ENCODE measurements around the gene SERTAD3. TPM values are rescaled to one million over a fixed set of nuclear protein-coding genes. Genes with fewer than 3 reads are reported as not detected.

The SERTAD3 gene
- total RNA-seq, 1 experiment from 2014 or later: 12.3 TPM

Small RNA genes lying within 50 kb of the gene (small RNA-seq; reads per million reads assigned to genes)
- 0 reads per million in 2 experiments for gene RF00017

Other genes starting within 250 kb of the SERTAD3 start
- gene TTC9B, start 226.0 kb downstream of the SERTAD3 start, total RNA-seq (2014; rRNA removed; shearing (Covaris generic)): not detected in 2 replicates
- 0.25 TPM in 1 of 2 replicates, not detected in the other for gene CCNP, start 217.6 kb downstream of the SERTAD3 start, total RNA-seq (2014; rRNA removed; shearing (Covaris generic))
- 39.1 and 39.3 TPM in 2 replicates for gene AKT2, start 159.0 kb downstream of the SERTAD3 start, total RNA-seq (2014; rRNA removed; shearing (Covaris generic))
- gene C19orf47, start 95.9 kb downstream of the SERTAD3 start, total RNA-seq (2014; rRNA removed; shearing (Covaris generic)): 2.9 and 4.9 TPM in 2 replicates
- 110 and 113 TPM in 2 replicates for gene PLD3, start 95.6 kb downstream of the SERTAD3 start, total RNA-seq (2014; rRNA removed; shearing (Covaris generic))
- gene HIPK4, start 54.2 kb downstream of the SERTAD3 start, total RNA-seq (2014; rRNA removed; shearing (Covaris generic)): not detected in 2 replicates
- 2.3 and 2.6 TPM in 2 replicates for gene PRX, start 31.0 kb downstream of the SERTAD3 start, total RNA-seq (2014; rRNA removed; shearing (Covaris generic))
- gene SERTAD1, start 18.3 kb downstream of the SERTAD3 start, total RNA-seq (2014; rRNA removed; shearing (Covaris generic)): 6.3 TPM in 2 replicates
- gene BLVRB, start 21.4 kb upstream of the SERTAD3 start, total RNA-seq (2014; rRNA removed; shearing (Covaris generic)): 181 and 210 TPM in 2 replicates
- 0.82 and 2.8 TPM in 2 replicates for gene SPTBN4, start 22.7 kb upstream of the SERTAD3 start, total RNA-seq (2014; rRNA removed; shearing (Covaris generic))
- 23.0 and 25.7 TPM in 2 replicates for gene SHKBP1, start 132.5 kb upstream of the SERTAD3 start, total RNA-seq (2014; rRNA removed; shearing (Covaris generic))
- 24.2 and 29.9 TPM in 2 replicates for gene LTBP4, start 157.0 kb upstream of the SERTAD3 start, total RNA-seq (2014; rRNA removed; shearing (Covaris generic))
- 9.8 and 10.8 TPM in 2 replicates for gene NUMBL, start 246.3 kb upstream of the SERTAD3 start, total RNA-seq (2014; rRNA removed; shearing (Covaris generic))